Fibroblast of skin of right quadriceps (primary cell): ENCODE data around the gene THBD.
A peak's percentile ranks its signal among the peaks of the same experiment; 100 is the strongest.

Experiments
- DNase-seq: peaks from one replicate; pipeline ENCODE4 v3.0.0-alpha.2; 2013

The THBD gene

DNA sequence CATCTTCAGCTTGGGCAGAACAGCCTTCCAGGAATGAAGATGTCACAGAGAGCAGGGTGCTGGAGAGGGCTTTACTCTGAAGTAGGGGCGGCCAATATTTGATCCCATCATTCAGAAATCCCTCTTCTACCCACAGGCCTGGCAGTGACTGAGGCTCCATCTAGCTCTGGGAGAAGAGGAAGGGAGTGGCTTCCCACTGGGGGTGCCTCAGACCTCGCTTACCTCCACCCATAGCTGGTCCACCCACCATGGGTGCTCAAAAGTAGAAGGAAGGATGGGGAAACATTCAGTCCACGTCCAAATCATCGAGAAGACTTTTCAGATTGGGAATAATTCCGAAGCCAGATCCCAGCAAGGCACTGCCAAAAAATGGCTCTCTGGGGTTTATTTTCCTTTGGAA lies 11.8 kb upstream of the THBD start:
- DNase-seq: no peak

DNA sequence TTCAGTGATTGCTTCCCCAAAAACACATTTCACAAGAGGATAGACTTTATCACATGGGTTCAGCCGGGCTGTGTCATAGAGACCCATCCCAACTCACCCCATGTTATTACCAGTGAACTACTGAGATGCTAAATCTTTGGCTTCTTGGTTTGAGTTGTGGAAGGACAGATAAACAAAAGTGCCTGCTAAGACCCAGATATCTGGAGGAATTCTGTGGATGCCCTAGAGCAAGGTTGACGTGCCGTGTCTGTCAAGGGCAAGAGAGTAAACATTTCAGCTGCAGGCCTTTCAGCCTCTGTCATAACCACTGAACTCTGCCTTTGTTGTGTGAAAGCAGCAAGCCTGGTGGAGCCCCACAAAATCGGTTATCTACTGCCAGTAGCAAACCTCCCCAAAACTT lies 11.2 kb upstream of the THBD start:
- no peak for DNase-seq

DNA sequence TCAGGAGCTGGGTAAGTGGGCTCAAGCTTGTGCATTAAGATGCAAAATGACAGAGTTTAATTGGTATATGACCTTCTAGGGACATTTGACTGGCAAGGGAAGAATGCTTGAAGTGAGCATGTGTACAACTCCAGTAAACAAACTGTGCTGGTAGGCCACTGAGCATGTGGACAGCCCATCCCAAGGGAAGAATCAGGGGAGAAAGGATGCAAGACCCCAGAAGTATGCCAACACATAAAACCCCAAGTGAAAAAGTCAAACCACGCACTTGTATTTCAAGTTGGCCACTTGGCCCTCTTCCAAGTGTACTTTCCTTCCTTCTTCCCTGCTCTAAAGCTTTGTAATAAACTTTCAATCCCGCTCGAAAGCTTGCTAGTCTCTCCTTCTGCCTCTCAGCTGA lies 10.4 kb upstream of the THBD start:
- no peak for DNase-seq

DNA sequence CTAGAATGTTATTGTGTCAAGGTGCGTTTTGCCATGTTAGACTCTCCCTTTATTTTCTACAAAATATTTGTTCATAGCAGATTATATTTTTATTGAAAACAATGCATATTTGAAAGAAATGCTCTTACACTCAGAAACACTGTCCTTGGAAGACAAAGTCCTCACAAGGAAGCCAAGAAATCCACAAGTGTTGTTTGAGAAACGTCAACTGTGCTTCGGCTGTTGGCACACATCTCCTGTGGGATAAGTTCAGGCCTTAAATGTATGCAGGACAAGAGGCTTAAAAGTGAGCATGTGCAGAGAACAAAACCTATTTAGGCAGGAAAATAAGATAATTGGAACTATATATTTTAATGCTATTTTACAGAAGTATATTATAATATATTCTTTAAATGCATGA lies 9.5 kb upstream of the THBD start:
- no peak for DNase-seq

DNA sequence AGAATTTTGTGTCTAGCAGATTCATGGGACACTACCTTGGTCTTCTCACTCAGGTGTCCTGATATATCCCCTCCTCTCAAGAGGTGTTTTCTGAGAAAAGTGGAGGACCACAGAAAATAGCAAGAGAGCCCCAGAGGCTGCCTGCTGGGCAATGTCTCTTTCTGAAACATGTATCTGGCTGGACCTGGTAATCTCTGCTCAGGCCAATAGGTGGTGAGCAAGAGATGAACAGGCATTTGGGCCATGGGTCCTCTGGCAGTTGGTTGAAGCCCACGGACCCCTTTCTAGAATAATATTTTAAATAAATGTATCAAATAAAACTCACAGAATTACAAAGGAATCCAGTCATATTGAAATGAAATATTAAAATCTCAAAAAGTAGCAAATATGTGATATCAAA lies 8.8 kb upstream of the THBD start:
- DNase-seq: no peak

DNA sequence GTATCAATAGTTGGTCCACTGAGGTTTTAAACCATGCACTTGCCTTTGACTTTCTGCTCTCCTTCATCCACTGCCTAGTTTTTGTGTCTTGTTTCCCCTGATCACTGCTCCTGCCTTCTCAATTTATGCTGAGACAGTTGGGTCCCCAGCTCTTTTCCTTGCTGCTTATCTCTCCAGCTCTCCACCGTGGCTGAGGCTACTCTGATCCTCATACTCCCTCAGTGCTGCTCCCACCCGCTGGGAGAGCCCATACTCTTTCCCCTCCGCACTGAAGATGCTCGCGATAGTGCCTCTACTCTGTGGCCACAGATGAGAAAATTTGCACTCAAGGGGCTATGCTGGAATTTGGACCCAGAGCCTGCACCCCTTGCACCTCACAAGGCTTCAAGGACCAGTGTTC lies 3.4 kb upstream of the THBD start:
- no peak for DNase-seq

DNA sequence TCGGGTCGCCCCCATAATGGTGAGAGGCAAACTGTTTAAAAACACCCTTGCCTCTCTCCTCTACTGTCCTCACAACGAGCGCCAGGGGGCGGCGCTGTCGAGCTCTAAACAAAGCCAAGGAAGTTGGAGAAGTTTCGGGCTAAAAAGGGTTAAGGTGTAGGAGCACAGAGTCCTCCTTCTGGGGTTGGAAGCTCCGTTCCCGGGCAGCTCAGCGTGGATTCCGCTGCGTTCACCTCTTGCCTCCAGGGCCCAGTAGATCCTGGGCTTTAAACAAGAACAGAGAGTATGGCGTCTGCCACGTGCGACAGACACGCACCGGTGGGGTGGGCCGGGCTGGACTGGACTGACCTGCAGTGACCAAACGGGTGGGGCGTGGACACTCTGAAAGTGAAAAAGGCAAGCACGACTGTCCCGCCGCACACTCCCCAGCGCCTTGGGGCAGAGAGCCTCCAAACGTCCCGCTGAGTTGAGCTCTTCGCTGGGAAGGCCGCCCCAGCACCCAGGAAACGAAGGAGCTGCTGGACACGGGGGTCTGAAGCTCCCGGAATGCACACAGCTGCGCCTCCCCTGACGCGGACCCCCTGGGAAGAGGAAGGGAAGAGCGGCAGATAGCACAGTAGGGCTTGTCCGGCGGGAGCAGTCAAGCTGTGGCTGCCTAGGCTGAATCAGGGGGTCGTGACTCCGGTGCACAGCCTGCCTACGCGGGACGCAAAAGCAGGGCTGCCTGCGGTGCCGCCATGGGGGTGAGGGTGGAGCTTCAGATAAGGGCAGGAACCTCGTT lies 1.6 kb upstream of the THBD start:
- DNase-seq: peak; percentile 87

DNA sequence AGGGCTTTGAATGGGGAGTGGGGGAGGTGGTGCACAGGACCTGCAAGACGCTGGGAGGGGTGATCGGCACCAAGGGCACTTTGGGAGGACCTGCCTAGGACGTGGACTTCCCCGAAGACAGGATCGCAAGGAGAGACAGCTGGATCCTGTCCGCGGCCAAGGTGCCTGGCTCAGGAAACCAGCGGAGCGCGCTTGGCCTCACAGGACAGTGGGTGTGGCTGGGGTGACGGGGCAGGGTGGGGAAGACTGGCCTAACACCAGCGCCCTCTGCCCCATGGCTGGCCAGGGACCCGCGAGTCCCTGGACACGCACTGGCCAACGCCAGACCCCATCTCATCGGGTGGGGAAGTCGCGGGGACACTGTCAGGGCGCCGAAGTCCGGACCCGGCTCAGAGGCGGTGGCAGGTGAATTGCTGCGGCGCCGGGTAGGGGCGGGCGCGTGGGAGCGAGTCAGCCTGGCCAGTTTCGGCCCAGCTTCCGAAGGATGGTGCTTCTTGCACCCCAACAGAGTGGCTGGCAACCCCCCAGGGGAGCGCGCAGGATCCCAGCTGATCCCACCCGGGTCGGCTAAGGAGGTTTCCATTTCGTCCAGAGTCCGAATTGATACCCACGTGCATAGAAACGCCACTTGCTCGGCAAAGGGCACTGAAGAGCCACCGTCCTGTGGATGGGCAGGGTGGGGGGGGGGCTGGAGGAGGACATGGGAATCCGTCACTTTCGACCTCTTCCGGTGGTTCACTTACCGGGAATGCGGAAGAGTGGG lies 785 bp upstream of the THBD start:
- no peak for DNase-seq

DNA sequence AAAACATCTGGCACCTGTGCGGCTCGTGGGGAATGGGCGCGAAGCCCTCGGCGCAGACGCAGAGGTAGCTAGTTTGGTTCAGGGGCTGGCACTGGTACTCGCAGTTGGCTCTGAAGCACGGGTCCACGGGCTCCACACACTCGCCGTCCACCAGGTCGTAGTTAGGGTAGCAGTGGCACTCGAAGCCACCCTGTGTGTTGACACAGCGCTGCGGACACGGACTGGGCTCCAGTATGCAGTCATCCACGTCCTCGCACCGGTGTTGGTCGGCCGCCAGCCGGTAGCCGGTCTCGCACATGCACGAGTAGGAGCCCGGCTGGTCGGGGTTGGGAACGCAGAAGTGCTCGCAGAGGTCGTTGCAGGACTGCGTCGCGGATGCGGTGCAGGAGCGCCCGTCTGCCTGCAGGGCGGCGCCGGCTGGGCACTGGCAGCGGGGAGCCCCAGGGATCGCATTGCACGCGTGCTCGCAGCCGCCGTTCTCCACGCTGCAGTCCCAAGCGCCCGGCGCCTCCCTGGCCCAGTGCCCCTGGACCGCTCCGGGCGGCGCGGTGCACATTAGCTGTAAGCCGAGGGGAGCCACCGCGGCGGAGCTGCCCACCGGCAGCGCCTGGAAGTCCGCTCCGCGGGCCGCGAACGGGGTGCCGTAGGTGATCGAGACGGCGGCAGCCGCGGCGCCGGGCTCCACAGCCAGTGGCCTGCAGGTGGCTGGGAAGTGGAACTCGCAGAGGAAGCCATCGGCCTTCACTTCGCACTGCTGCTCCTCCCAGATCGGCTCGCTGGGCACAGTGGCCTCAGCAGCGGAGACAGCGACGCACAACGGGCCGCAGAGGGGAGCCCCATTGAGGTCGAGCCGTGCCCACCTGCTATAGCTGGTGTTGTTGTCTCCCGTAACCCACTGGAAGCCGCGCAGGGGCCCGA lies 930 bp downstream of the THBD start:
- DNase-seq: peak; percentile 21

DNA sequence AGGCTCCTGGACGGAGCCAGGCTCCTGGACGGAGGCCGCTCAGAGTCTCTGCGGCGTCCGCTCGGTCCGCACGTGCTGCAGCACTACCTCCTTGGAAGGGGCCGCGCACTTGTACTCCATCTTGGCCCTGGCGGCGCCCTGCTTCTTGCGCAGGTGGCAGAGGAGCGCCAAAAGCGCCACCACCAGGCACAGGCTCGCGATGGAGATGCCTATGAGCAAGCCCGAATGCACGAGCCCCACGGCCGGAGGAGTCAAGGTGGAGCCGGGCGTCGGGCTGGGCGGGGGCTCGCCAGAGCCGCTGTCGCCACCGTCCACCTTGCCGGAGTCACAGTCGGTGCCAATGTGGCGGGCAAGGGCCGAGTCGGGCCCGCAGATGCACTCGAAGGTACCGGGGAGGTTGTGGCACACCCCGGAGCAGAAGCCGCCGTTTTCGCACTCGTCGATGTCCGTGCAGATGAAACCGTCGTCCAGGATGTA lies 1.7 kb downstream of the THBD start:
- DNase-seq: no peak

DNA sequence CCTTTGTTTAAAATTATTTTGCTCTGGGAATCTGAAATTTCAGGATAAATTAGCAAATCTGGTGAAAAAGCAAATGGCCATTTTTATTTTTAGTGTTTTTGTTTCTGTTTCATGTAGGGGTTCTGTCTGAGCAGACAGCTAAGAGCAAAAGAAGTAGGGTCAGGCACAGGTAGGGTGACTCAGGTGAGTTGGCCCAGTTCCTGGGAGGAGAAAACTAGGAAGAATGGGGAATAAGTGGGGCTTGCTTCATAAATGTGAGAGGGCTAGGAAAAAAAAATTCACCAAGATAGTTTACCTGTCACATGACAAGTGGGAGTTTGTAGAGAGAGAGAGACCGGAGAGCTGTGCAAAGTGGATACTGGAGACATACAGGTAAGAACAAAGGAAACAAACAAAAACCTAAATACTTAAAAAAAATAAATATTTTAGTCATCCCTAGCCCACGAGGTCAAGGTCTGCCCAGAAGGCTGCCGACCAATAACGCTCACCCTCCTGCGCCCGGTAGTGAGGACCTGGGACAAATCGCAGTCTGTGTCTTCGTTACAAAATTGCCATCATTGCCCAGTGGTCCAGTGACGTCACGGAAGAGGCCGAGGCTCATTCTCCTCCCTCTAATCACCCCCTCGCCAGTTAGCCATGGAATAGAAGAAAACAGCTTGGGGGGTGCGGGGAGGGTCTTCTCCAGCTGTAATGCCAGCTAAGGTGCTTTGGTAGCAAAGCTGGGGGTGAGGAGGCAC lies 2.3 kb downstream of the THBD start:
- DNase-seq: no peak

DNA sequence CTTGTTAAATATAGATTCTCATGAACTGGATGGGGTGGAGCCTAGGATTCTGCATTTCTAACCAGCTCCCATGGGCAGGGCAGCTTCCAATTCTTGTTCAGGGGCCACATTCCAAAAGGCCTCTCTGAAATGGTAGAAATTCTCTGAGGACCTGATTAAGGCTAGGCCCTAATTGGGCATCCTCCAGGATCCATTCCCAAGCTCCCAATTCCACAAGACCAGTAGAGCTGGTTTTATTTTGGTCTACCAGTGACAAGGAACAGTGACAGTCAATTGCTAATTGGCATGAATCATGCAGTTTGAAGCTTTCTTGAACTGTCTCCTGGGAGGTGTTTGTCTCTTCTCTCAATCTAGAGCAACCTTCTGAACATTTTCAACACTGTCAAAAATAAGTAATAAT lies 3.0 kb downstream of the THBD start:
- DNase-seq: no peak

DNA sequence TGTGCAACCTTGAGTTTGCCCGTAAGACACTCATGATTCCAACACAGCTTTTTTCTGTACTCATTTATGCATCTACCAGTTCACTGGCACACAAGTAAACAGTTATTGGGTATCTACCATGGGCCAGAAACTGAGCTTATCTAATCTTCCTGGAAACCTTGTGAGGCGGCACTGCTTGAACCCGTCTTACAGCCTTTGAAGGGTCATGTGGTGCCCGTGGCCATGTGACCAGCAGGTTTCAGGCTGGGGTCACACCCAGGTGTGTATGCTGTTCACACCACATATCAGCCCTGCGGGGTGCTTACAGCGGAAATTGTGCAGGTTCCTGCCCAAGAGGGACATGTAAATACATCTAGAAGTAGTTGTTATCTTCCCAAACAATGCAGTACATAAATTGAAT lies 6.1 kb downstream of the THBD start:
- DNase-seq: no peak

DNA sequence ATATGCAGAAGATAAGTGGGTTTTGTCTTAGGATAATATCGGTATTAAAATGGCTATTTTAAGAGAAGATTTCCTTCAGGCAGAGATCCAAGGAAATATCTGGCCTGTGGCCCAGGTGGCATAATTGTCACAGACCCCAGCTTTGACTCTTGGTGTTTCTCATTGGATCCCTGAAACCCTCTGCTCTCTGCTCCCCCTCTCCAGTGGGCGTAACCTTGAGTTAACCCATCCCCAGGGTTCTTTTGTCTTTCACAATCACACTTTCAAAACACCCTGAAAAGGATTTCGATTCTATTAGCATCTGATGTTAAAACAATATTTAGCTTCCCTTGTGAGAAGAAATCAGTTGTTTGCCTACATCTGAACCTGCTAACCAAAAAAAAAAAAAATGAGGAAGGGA lies 7.2 kb downstream of the THBD start:
- no peak for DNase-seq

DNA sequence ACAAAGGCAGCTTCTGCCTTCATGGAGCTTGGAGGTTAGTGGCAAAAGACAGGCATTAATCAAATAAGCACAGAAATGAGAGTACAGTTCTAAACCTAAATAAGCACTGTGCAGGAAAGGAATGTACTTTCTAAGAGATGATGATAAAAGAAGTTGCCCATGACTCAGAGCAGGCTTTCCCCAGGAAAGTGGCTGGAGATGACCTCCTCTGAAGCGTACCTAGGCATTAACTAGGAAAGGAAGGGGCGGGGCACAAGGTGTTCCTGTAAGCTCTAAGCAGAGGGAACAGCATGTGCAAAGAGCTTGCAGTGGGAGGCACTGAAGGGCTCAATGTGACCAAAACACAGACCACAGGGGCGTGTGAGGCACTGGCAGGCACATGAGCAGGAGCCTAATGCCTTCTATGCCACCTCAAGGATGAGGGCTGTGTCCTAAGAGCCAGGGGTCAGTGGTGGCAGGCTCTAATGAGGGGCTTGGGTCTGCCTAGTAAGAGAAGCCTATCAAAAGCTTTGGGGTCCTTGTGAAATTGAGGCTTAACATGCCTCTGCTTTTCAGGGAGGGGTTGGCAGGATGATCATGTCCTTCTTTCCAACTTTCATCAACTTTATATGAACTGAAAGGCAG lies 9.5 kb downstream of the THBD start:
- no peak for DNase-seq

DNA sequence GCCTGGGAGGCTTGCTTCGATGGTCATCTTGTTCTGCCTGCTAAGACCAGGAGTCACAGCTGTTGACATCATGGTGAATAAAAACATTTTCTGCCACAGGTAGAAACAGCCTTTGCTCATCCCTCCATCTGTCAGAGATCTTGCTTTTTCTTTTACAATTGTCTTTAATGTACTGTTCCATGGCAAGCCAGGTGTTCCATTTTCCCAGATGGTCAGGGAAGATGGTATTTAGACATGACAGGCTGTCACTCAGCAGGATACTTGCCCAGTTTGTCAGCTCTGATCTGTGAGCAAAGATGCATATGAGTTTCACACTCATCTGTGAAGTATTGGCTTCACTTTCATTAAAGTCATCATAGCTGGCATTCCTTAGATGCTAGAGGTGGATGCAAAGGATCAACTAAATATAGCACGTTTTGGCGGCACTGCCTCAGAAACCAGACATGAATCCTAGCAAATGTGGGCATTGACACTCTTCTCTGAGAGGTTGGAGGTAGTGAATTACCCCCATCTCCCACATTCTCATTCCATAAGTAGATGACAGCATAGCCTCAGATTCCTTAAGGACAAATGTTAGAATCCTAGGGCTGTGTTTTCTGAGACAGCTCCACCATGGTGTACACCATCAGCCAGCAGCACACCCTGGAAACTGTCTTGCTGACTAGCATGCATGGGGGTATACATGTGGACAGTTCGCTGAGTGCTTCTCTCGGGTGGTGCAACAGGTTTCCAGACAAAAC lies 10.2 kb downstream of the THBD start:
- DNase-seq: no peak

DNA sequence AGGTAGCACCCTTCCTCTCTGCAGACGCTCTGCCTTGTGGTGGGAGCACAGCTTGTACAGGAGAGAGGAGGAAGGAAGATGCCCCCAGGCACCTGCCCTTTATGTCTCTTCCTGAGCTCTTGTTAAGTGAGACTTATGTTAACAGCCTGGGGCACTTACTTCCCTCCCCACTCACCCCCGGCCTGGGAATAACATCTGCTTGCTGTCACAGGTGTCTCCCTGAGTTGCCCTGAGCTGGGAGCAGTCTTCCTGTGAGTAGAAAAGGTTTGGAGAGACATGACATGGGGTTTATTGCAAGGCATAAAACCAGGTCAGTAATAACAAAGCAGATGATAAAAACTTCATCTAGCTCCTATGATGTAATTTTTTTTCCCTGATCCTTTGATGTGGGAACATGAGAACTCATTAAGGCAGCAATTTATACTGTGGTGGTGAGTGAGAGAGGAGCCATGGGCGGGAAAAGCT lies 12.4 kb downstream of the THBD start:
- DNase-seq: no peak

DNA sequence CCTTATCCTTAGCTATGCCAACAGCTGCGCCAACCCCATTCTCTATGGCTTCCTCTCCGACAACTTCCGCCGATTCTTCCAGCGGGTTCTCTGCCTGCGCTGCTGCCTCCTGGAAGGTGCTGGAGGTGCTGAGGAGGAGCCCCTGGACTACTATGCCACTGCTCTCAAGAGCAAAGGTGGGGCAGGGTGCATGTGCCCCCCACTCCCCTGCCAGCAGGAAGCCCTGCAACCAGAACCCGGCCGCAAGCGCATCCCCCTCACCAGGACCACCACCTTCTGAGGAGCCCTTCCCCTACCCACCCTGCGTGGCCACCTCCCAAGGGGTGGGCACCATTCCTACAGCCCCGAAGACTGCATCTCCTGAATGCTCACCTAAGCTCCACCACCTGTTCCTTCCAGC lies 13.1 kb downstream of the THBD start:
- no peak for DNase-seq

DNA sequence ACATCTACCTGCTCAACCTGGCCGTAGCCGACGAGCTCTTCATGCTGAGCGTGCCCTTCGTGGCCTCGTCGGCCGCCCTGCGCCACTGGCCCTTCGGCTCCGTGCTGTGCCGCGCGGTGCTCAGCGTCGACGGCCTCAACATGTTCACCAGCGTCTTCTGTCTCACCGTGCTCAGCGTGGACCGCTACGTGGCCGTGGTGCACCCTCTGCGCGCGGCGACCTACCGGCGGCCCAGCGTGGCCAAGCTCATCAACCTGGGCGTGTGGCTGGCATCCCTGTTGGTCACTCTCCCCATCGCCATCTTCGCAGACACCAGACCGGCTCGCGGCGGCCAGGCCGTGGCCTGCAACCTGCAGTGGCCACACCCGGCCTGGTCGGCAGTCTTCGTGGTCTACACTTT lies 13.7 kb downstream of the THBD start:
- no peak for DNase-seq

DNA sequence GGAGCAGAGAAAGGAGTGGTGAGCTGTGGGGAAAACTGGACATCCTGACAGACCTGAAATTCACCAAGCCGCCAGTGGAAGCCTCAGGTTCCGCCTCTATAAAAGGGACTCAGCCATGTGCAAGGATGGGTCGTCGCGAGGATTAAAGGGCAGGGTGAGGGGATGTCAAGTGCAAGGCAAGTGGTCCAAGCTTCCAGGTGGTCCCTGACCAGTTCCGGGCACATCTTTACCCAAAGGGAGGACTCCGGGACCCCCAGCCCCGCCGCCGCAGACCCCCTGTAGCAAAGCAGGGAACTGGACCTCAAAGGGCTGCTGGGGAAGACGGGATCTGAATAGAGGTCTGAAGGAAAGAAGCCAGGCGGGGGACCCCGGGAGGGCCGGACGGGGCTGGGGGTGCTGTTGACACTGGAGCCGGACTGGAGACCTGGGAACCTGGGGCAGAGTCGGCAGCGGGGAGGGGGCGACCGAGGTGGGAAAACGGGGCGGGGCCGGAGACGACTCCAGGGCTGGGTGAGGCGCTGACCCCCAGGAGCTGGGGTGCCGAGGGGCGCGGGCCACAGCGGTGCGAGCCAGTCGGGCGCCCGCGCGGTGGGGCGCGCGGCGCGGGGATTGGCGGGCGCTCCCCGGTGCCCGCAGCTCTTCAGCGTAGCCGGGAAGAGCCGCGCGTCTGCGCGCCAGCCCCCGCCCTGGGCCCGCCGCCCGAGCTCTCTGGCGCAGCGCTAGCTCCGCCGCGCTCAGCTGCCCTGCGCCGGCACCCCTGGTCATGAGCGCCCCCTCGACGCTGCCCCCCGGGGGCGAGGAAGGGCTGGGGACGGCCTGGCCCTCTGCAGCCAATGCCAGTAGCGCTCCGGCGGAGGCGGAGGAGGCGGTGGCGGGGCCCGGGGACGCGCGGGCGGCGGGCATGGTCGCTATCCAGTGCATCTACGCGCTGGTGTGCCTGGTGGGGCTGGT lies 14.5 kb downstream of the THBD start, which contains the start of gene SSTR4:
Gene SSTR4, plus strand, starts transcription at position 592 of the 951 bp plus-strand sequence. Its CDS starts 172 bp downstream, at position 764.
- DNase-seq: no peak
